AG20443 (cell line): ENCODE data around the gene PLA2G5.

Experiments
- DNase-seq: peaks from one replicate; pipeline ENCODE4 v3.0.0; 2012; ENCODE audit warnings: low spot score, mixed read lengths

PLA2G5 gene

DNA sequence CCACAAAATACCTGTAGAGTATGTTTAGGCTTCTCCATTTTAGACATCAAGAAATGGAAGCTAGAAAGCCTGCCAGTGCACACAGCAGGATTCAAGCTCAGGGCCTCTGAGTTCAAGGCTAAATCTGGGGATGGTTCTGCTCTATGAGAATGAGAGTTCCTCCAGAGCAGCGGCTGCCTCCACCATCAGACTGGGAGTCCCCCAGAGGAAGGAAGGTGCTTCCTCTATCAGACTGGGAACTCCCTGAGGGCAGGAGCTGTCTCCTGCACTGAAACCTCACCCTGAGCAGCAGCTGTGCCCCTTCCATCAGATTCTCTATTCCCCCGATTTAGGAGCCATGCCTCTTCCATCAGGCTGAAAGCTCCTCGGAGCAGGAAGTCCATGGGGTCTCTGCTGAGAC lies 20.1 kb downstream of the PLA2G5 start:
- no peak for DNase-seq

- no peak for DNase-seq
Observed at GRCh38 chr1:20090641-20091040, 20.6 kb downstream of the PLA2G5 start.

- DNase-seq, result no peak
Observed at GRCh38 chr1:20093303-20093702, 23.3 kb downstream of the PLA2G5 start.

DNA sequence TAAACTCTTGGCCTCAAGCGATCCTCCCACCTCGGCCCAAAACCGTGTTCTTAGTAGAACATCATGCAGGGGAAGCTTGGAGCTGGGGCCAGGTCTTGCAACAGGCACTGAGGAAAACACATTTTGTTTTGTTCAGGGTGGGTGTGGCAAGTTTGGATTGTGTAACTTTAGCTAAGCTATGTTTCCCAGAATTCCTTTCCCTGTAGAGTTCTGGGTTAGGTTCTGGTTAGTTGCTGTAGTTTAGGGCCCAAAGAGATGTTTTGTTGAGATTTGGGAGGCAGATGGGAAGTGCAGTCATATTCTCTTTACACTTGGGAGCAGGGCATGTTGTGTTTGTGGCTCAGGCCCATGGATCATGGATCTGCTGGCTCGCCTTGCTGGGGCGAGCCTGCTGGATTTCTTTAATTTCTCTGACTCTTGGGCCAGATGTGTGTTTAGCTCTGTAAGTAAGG lies 24.0 kb downstream of the PLA2G5 start:
- peak; percentile 73 for DNase-seq

- no peak for DNase-seq
Observed at GRCh38 chr1:20095564-20096434, 25.8 kb downstream of the PLA2G5 start.

GRCh38 chr1:20096840-20097447 lies 26.9 kb downstream of the PLA2G5 start:
- DNase-seq, result no peak

DNA sequence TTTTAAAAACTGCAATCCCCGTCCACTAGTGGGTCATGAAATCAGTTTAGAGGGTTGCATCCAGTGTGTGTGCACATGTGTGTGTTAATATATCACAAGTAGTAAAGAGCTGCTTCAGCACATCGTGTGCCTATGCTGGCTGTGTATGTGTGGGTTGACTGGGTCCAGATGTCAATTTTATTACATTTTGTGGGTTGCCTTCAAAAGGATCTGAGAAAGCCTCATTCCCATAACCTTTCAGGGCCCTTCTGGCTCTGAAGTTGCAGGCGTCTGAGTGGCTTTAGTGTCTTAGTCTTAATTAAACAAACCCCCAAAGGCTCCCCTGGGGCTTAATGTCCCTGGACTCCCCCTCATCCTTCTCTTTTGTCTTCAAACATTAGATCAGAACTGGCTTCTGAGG lies 29.5 kb downstream of the PLA2G5 start:
- DNase-seq, result no peak

DNA sequence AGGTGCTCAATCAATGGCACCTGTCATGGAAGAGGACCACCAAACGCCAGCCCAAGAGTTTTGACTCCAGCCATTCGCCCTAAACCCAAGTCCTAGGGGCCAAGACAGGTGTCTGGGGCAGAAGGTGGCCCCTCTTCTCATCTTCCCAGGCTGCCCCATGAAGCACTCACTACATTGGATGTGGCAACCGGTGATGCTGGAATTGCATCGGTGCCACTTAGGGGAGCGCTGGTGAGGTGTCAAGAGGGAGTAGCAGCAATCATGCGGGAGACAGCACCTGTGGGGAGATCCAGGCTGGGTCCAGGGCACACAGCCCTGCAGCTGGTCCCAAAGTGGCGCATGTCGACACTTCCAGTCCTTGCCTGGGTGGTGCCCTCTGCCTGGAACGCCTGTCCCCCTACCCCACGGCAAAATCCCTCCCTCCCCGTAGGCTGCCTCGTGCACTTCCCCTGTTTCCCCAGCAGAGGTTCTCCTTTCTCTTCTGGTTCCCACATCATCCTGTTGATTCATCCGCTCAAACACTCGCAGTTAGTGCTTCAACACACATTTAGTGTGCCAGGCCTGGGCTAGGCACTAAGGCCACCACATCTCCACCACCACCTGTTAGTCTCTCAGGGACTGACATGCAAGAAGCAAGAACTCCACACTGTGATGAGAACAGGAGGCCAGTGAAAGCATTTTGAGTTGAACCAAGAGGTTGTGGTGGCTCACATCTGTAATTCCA lies 30.8 kb downstream of the PLA2G5 start:
- peak; percentile 83 for DNase-seq

GRCh38 chr1:20102875-20103274 lies 32.9 kb downstream of the PLA2G5 start:
- DNase-seq, result peak; percentile 50

GRCh38 chr1:20105856-20106255 lies 35.9 kb downstream of the PLA2G5 start:
- no peak for DNase-seq

GRCh38 chr1:20107351-20107750 lies 37.4 kb downstream of the PLA2G5 start:
- DNase-seq, result no peak

DNA sequence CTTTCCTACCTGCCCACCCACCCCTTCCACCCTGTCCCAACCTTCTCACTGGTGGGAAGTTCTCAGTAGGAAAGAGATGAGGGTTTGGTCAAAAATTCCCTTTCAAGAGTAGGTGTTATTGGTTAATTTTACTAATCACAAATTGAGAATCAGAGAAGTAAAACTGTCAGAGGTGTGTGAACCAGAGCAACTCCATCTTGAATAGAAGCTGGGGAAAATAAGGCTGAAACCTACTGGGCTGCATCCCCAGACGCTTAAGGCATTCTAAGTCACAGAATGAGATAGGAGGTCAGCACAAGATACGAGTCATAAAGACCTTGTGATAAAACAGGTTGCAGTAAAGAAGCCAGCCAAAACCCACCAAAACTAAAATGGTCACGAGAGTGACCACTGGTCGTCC lies 37.8 kb downstream of the PLA2G5 start:
- DNase-seq, result no peak

DNA sequence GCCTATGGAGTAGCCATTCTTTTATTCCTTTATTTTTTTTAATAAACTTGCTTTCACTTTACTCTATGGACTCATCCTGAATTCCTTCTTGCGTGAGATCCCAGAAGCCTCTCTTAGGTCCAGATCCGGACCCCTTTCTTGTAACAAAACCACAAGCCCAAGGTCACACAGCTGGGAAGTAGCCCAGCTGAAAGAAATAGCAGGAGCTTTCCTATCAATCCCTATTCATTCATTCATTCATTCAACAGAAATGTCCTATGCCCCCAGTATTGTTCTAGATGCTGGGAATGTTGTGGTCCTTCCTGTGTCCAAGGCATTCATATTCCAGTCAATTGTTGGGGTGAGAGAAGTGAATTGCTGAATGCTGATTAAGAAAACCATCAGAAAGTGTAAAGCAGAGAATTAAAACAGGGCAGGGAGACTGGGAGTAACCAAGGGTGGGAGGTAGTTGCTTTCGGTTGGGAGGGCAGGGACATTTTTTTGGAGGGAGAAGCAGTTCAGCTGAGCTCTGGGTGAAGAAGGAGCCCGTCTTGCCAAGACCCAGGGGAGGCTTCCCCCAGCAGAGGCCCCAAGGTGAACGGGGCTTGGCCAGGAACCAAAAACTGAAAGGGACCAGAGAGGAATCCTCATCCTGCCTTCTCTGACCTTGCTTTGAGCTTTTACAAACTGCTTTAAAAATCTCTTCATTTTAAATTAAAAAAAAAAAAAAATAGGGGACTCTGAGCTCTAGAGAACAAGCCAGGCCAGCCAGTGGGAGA lies 38.6 kb downstream of the PLA2G5 start:
- no peak for DNase-seq

DNA sequence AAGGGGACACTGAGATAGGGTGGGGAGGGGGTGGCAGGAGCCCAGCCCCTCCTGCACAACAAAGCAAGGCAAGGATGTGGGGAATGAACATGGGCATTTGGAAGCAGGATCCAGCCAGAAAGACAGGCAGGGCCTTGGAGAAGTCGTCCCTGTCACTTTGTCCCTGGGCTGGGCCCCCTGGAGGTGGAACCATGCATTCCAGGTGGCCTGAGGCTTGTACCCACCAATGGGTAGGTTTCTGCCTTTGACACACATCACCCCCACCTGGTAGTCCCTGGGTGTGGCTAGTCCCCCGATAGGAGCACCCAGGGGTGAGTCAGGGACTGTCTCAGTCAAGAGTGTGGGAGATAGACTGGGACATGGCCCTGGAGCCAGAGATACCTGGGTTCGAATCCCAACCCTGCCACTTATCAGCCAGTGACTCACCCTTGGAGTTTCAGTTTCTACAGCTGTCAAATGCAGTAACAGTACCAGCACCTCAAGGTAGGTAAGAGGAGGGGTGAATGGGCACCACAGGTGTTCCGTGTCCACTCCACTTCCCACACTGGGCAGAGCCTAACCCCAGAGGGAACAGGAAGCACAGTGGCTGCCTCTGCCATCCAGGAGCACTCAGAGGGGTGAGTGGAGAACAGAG lies 39.3 kb downstream of the PLA2G5 start:
- DNase-seq, result no peak

- DNase-seq, result peak; percentile 71
Observed at GRCh38 chr1:20110679-20111078, 40.7 kb downstream of the PLA2G5 start.

DNA sequence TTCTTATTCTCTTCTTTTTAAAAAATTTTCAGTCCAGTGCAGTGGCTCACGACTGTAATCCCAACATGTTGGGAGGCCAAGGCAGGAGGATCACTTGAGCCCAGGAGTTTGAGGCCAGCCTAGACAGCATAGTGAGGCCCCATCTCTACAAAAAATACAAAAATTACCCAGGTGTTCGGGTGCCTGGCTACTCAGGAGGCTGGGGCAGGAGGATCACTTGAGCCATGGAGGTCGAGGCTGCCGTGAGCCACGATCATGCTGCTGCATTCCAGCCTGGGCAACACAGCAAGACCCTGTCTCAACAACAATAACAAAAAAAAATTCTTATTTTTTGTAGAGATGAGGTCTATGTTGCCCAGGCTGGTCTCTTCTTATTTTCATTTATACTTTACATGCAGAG lies 41.5 kb downstream of the PLA2G5 start:
- no peak for DNase-seq

GRCh38 chr1:20112279-20113000 lies 42.4 kb downstream of the PLA2G5 start:
- no peak for DNase-seq

DNA sequence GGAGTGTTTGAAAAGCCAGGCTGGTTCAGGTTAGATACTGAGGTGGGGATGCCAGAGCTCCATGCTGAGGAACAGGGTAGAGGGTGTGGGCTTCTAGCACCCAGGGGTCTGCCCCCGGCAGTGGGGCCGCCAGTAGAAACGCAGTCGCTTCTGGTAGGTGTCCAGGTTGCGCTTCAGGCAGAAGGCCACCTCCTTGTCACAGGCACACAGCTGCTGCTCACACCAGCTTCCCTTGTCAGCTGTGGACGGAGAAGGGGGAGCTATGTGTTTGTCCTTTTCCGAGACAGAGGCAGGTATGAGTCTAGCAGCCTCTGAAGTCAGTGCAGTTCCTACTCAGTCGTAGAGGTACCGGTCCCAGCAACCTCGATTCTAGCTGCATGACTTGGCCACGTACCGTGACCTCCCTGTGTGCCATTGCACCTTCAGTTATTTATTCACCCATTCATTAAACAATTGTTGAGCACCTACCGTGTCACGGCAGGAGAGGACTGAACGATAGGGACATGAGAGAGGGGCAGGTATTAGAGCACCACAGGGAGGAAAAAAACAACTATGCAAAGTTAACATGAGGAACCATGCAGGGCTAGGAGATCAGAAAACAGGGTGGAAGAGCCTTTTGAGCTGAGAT lies 44.1 kb downstream of the PLA2G5 start:
- no peak for DNase-seq

- no peak for DNase-seq
Observed at GRCh38 chr1:20115479-20115878, 45.5 kb downstream of the PLA2G5 start.

GRCh38 chr1:20115916-20116315 lies 45.9 kb downstream of the PLA2G5 start:
- DNase-seq, result no peak

DNA sequence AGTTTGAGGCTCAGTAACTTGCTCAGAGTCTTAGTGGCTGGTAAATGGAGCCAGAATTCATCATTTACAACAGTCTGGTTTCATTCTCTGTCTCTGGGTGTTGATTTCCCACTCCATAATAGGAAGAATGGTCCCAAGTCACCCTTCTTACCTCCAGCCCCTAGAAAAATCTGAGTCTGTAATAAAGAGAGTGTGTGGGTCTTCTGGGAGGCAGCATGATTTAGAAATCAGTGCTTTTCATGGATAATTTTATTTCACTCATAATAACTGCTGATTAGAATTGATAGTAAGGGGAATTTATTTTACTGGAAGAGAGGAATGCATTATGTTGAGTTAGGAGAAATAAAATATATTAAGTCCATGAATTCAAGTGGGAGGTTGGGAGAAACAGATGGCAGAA lies 47.2 kb downstream of the PLA2G5 start:
- no peak for DNase-seq
